HG03342 (cell line): ENCODE data around the gene RESP18.
"Not testable (repeated sequence)": the region's sequence is repeated elsewhere in the genome, so short reads cannot be mapped to it uniquely, and the experiment has no call there.

Source experiments
- ATAC-seq: cut with Tn5 transposase; IDR thresholded peaks from one replicate; pipeline ENCODE4 v1.9.1; 2021; ENCODE audit warnings: mild to moderate bottlenecking, moderate library complexity; ENCODE audit not compliant: unreplicated experiment

Gene RESP18

GRCh38 chr2:219325657-219326315, 6.8 kb downstream of the RESP18 start:
- no peak for ATAC-seq

DNA sequence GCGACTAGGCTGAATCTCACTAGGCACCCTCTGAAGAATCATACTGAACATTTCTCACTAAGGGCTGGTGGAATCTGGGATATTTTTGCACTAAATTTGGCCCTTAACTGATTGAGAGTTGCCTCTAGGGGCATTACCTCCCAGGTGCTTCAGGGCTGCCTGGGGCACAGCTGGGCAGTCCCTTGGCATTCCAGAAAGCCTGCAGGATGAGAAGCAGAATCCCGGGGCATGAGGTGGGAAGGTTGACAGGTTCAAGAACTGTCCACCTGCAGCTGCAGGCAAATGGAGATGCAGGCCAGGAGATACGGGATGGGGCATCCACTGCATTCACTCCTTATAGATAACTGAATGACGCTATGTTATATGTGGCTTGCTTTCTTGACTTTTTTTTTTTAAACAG, 7.4 kb downstream of the RESP18 start:
- ATAC-seq, result no peak

- no peak for ATAC-seq
Observed at GRCh38 chr2:219323434-219323833, 9.1 kb downstream of the RESP18 start.

GRCh38 chr2:219314804-219315468, 17.6 kb downstream of the RESP18 start:
- no peak for ATAC-seq

DNA sequence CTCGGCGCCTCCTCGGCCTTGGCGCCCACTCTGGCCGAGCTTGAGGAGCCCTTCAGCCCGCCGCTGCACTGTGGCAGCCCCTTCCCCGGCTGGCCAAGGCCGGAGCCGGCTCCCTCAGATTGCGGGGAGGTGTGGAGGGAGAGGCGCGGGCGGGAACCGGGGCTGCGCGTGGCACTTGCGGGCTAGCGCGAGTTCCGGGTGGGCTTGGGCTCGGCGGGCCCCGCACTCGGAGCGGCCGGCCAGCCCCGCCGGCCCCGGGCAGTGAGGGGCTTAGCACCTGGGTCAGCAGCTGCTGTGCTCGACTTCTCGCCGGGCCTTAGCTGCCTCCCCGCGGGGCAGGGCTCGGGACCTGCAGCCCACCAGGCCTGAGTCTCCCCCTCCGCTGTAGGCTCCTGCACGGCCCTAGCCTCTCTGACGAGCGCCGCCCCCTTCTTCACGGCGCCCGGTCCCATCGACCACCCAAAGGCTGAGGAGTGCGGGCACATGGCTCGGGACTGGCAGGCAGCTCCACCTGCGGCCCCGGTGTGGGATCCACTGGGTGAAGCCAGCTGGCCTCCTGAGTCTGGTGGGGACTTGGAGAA, 19.8 kb downstream of the RESP18 start:
- not testable (repeated sequence) for ATAC-seq

DNA sequence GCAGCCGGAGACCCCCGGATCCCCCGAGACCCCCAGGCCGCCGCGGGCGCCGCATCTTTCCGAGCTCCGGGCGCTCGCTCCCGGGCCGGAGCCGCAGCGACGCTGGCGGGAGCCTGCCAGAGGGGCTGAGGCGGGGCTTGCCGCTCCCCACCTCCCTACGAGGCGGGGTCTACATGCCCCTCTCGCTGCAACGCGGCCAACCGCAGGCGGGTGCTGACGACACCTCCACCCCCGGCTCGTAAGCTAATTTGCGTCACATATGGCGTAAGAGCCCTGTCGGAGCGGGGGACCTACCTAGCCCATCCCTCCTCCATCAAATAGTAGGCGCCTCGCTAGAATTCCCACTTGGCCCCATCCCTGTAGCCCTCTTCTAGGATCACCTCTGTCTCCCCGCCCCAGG, 23.3 kb downstream of the RESP18 start, which contains the start of gene PTPRN:
Gene PTPRN, minus strand, starts transcription at position 124 of the 400 bp plus-strand sequence. Its CDS starts 69 bp downstream, at position 55.
- ATAC-seq, result no peak

GRCh38 chr2:219308142-219309101, 24.1 kb downstream of the RESP18 start:
- no peak for ATAC-seq

GRCh38 chr2:219306047-219306446, 26.5 kb downstream of the RESP18 start:
- ATAC-seq, result no peak

DNA sequence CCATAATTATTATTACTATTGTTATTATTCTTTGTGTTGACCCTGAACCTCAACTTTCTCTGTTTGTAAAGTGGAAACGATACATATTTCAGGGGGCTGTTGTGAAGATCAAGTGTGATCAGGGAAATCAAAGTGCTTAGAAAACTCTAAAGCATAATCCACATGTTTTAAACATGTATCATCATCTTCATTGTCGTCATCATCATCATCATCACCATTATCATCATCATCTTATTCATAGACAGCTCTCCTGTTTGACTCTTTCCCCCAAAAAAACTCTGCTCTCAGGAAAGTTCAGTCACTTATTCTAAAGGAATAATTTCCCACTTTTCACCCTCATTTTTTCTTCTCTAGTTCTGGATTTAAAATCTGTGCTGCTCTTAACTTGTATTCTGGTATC, 28.3 kb downstream of the RESP18 start:
- ATAC-seq, result no peak

- ATAC-seq, result no peak
Observed at GRCh38 chr2:219302412-219302968, 30.1 kb downstream of the RESP18 start.

DNA sequence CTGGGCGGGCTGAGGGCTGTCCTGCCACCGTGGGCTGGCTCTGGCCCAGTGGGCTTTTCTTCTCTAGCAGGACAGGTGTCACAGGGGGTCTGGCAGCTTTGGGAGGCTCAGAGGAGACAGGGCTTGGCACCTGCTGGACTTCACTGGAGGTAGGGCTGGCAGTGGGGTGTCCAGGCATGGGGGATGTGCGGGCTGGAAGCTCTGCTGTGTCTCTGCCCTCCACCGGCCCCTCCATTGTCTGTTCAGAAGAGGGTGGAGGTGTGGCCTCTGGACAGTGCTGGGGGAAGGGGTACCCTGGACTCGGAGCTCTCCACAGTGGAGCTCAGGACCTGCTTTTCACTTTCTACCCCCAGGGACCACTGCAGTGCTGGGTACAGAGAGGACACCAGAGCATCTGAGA, 32.5 kb downstream of the RESP18 start:
- no peak for ATAC-seq

DNA sequence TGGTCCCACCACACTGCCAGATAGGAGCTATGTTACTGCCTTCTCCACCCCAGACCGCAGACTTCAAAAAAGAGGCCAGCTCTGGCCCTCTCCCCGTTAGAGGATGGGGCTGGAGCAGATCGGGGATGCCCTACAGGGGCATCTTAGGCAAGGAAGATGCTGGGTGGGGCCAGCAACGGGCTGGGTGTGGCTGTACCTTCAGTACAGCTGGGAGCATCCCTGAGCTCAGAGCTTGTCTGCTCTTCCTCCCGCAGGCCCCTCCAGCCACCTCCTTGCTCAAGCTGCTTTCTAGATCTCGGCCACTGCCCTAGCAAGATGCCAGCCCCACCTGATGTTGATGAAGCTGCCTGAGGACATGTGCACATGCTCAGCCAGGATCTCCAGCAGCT, 33.2 kb downstream of the RESP18 start:
- no peak for ATAC-seq

- peak; percentile 44 for ATAC-seq
Observed at GRCh38 chr2:219298759-219299371, 33.7 kb downstream of the RESP18 start.

GRCh38 chr2:219297766-219298456, 34.6 kb downstream of the RESP18 start:
- no peak for ATAC-seq

GRCh38 chr2:219296631-219297391, 35.7 kb downstream of the RESP18 start:
- no peak for ATAC-seq

GRCh38 chr2:219296142-219296541, 36.4 kb downstream of the RESP18 start:
- no peak for ATAC-seq

GRCh38 chr2:219294356-219295351, 37.9 kb downstream of the RESP18 start:
- ATAC-seq, result peak; percentile 88

- ATAC-seq, result no peak
Observed at GRCh38 chr2:219293736-219294231, 38.8 kb downstream of the RESP18 start.
